ENCODE measurements around the gene ZNF460.
A peak's percentile ranks its signal among the peaks of the same experiment; 100 is the strongest.

ZNF460 gene

DNA sequence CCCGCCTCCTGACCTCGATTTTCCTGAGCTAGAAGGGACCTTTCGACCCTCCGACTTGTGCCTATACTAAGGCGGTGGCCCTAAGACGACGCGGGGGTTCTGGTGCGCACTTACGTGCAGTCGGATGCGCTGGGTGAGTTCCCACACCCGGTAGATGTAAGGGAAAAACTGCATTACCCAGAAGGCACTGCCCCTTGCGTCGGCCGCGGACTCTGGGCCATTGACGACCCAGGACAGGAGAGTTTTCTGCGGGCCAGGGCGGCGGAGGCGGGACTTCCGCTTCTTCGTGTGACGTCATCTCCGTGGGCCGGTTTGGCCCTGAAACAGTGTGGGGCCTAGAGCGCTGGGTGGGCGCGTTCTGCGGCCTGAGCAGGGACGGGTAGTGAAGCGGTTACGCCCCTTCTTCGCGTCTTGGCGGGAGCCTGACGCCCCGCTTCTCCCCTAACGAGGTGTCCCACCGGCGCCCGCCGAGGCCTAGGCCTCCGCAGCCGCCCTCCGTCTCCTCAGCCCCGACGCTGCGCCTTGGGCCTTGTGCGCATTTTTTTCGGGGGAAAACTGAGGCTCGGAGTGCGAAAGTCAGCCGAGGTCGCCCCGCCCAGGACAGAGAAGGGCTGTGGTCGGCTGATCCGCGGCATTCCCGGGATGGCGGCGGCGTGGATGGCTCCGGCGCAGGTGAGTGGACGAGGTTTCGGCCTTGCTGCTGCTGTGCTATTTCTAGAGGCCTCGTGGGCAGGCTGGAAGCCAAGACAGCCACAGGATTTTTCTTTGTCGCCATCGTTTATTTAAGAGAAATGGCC is at the start of gene ZNF460:
Gene ZNF460 (plus strand): TSS at position 321 of the 797 bp plus-strand sequence. CDS start 322 bp downstream, at position 643.
- TF ChIP-seq, protein P1, sequence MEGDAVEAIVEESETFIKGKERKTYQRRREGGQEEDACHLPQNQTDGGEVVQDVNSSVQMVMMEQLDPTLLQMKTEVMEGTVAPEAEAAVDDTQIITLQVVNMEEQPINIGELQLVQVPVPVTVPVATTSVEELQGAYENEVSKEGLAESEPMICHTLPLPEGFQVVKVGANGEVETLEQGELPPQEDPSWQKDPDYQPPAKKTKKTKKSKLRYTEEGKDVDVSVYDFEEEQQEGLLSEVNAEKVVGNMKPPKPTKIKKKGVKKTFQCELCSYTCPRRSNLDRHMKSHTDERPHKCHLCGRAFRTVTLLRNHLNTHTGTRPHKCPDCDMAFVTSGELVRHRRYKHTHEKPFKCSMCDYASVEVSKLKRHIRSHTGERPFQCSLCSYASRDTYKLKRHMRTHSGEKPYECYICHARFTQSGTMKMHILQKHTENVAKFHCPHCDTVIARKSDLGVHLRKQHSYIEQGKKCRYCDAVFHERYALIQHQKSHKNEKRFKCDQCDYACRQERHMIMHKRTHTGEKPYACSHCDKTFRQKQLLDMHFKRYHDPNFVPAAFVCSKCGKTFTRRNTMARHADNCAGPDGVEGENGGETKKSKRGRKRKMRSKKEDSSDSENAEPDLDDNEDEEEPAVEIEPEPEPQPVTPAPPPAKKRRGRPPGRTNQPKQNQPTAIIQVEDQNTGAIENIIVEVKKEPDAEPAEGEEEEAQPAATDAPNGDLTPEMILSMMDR (IDR thresholded peaks at IDR 0.05; ENCODE audit: low read depth, low read length) = no peak

DNA sequence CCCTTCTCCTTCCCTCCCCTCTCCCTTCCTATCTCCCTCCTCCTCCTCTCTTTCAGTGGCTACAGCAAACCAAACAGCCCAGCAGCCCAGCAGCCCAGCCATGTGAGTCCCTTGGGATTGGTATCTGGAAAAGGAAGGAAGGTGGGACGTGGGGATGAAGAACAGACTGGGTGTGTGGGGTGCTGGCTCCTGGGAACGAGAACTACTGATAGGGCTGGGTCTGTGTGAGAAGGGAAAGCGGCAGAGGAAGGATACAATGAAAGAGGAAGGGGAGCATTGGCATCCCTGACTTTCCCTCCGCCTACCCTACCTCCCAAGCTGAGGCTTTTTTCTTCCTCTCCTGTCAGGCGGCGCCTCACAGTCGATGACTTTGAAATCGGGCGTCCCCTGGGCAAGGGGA is 48.6 kb upstream of the ZNF460 start:
- TF ChIP-seq, protein P1 (IDR thresholded peaks at IDR 0.05; ENCODE audit: low read depth, low read length) = no peak

More for the DNA sequence above, at the start of gene ZNF460:
- peak; percentile 94 for DNase-seq (ENCODE audit: extremely low read depth, low read depth)

DNA sequence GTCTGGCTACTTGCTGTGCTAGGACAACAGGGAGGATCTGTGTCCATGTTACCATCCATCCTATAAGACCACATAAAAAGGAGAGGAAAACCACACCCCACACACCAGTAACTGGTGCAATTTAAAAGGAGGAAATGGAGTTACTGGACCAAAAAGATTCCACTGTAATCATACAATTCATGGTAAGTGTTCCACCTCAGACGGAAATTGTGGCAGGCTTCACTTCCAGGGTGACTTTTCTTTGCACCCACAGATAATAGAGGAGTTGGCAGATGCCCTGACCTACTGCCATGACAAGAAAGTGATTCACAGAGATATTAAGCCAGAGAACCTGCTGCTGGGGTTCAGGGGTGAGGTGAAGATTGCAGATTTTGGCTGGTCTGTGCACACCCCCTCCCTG is 47.1 kb upstream of the ZNF460 start:
- DNase-seq (ENCODE audit: extremely low read depth, low read depth) = no peak
- TF ChIP-seq, protein P1 (IDR thresholded peaks at IDR 0.05; ENCODE audit: low read depth, low read length) = no peak

More for the DNA sequence above, 48.6 kb upstream of the ZNF460 start:
- DNase-seq (ENCODE audit: extremely low read depth, low read depth) = no peak

DNA sequence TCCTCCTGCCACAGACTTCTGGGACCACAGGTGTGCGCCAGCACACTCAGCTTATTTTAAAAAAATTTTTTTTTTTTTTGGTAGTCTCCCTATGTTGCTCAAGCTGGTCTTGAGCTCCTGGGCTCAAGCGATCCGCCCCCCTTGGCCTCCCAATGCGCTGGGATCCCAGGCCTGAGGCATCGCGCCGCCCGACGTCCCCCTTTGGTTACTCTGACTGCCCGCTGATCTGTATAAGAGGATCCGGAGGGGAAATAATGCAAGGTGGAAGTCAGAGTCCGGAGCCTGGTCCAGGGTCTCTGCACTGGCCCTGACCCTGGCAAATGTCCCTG is 40.3 kb upstream of the ZNF460 start:
- no peak for DNase-seq (ENCODE audit: extremely low read depth, low read depth)
- TF ChIP-seq, protein P1 (IDR thresholded peaks at IDR 0.05; ENCODE audit: low read depth, low read length) = no peak

DNA sequence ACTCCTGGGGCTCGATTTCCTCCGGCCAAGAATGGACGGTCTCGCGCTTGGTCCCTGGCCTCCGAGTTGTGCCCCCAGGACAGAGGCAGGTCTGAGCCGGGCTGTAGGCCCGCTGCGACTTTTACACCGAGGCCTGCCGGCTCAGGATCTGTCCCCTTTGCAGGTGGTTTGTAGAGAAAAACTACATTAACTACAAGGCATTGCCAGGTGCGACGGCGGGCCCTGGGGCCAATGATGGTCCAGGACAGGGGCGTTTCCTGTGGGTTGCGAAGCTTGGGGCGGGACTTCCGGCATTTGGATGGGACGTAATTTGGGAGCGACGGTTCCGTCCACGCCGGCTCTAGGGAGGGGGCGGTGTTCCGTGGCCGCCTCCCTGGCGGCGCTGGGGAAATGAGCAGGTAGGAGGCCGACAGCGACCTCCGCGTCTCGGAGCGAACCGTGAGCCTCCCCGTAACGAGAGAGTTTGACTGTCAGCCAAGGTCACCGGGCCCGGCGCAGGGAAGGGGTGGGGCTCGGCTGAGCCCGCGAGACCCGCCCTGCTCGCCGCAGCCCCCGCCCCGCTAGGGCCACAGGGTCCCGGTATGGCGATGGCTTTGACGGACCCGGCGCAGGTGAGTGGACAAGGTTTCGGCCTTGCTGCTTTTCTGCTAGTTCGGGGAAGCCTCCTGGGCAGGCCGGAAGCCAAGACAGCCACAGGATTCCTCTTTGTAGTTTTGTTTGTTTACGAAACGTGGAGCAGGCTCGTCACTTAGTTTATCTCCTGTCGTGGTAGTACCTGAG is 39.8 kb upstream of the ZNF460 start, which contains the start of gene ZNF805:
Gene ZNF805 (plus strand): TSS at position 322 of the 780 bp plus-strand sequence. CDS start 260 bp downstream, at position 582.
- TF ChIP-seq, protein P1 (IDR thresholded peaks at IDR 0.05; ENCODE audit: low read depth, low read length) = no peak; the same call in none of the 2 replicates
- peak; percentile 70 for DNase-seq (ENCODE audit: extremely low read depth, low read depth)

DNA sequence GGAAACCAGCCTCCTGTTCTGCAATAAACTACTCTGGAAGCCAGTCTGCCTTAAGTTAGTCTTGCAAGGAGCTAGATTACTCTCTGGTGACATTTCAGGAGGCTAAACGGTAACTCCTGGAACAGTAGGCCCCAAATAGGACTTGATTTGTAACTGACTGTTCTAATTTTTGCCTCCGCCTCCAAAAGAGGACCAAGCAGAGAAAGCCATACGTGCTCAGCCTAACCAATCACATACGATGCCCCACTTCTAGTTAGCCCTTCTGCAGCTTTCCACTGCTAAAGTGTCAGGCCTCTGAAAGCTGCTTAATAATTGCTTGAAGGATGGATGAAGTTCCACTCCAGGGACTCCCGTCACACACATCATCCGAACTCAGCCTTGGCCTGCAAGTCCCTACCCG is 39.1 kb upstream of the ZNF460 start:
- DNase-seq (ENCODE audit: extremely low read depth, low read depth) = peak; percentile 3
- TF ChIP-seq, protein P1 (IDR thresholded peaks at IDR 0.05; ENCODE audit: low read depth, low read length) = no peak

DNA sequence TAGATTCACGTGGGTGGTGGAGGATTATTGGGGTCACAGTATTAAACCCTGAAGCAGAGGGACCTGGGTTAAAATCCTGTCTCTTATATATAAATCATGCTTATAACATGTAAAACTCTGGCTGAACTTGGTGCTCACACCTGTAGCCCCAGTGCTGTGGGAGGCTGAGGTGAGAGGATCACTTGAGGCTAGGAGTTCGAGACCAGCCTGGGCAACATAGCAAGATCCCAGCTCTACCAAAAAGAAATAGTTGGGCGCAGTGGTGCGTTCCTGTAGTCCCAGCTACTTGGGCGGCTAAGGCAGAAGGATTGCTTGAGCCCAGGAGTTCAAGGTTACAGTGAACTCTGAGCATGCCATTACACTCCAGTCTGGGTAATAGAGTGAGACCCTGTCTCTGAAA is 37.5 kb upstream of the ZNF460 start:
- TF ChIP-seq, protein P1 (IDR thresholded peaks at IDR 0.05; ENCODE audit: low read depth, low read length) = no peak
- no peak for DNase-seq (ENCODE audit: extremely low read depth, low read depth)

Measured in AG09319 (cell line).